Upper lobe of right lung (tissue), 1 donor: ENCODE data around the gene GRK1. TPM values are rescaled to one million over a fixed set of nuclear protein-coding genes. Genes with fewer than 3 reads are reported as not detected.
"Not testable (repeated sequence)": the region's sequence is repeated elsewhere in the genome, so short reads cannot be mapped to it uniquely, and the experiment has no call there.

Experiments used
- ATAC-seq: fragments of 200-7000 bp; cut with Tn5 transposase; one replicate; pipeline ENCODE4 v1.9.1; 2020; ENCODE audit warnings: mild to moderate bottlenecking, moderate library complexity
- DNase-seq: peaks from one replicate; pipeline ENCODE4 v3.0.0-alpha.2; 2020
- H3K27ac ChIP-seq: fragments of 200-600 bp; one replicate; pipeline ENCODE4 v1.8.0; 2022
- H3K27me3 ChIP-seq: fragments of 200-600 bp; one replicate; pipeline ENCODE4 v1.8.0; 2022; ENCODE audit warnings: mild to moderate bottlenecking
- H3K36me3 ChIP-seq: fragments of 200-600 bp; one replicate; pipeline ENCODE4 v1.8.0; 2022
- H3K4me1 ChIP-seq: fragments of 200-600 bp; one replicate; pipeline ENCODE4 v1.8.0; 2022
- H3K4me3 ChIP-seq: fragments of 200-600 bp; one replicate; pipeline ENCODE4 v1.8.0; 2022; ENCODE audit warnings: mild to moderate bottlenecking
- H3K9me3 ChIP-seq: fragments of 200-600 bp; one replicate; pipeline ENCODE4 v1.8.0; 2022
- intact Hi-C: fragments of 100-400 bp; cut with DNase I; formaldehyde crosslinking; loops from one replicate; pipeline ENCODE4 v1.11.0; 2022
- total RNA-seq: library from RNA; stranded (reverse); fragmentation: NEBNext Ultra II Directional; extraction: Animal tissue kit (Norgen Biotek cat#: 25700); gene quantifications from one replicate; pipeline ENCODE4 v1.2.1, GENCODE V29; 2021
- TF ChIP-seq, protein P1 (sequence below): fragments of 200-600 bp; IDR thresholded peaks from one replicate; pipeline ENCODE4 v1.8.0; 2022; ENCODE audit warnings: antibody characterized with exemption
- donor health status: DM: no; HTN: yes; CAD: no; lungs with severe emphysema.

The GRK1 gene
- total RNA-seq, 1 donor from 2014 or later = 0.09 TPM

DNA sequence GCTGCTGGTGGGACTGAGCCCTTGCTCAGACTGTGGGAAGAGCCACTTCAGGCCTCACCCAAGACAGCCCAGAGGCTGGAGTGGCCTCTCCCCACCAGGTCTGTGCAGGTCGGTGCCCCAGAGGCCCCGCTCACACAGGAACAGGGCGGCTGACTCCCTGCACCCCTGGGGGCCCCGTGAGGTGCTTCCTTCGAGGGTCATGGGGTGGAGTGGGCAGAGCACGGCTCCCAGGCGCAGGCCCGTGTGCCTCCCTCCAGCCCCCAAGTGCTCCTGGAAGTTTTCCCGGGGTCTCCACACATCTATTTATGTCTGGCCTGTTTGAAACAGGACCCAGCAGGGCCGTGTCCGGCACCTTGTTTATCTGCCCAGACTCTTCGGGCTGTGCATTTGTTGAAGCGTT is 82.5 kb downstream of the GRK1 start:
- no peaks in the 10 kb centered on the region for H3K4me1 ChIP-seq
- no peaks in the 10 kb centered on the region for H3K9me3 ChIP-seq
- no peak overlapping the region for H3K27ac ChIP-seq
- H3K4me3 ChIP-seq = no peak overlapping the region
- no peaks in the 10 kb centered on the region for H3K36me3 ChIP-seq
- ATAC-seq (peak; percentile 19), DNase-seq (no peak)
- H3K27me3 ChIP-seq = no peaks in the 10 kb centered on the region
- intact Hi-C loops = no loop called here
- TF ChIP-seq, protein P1, sequence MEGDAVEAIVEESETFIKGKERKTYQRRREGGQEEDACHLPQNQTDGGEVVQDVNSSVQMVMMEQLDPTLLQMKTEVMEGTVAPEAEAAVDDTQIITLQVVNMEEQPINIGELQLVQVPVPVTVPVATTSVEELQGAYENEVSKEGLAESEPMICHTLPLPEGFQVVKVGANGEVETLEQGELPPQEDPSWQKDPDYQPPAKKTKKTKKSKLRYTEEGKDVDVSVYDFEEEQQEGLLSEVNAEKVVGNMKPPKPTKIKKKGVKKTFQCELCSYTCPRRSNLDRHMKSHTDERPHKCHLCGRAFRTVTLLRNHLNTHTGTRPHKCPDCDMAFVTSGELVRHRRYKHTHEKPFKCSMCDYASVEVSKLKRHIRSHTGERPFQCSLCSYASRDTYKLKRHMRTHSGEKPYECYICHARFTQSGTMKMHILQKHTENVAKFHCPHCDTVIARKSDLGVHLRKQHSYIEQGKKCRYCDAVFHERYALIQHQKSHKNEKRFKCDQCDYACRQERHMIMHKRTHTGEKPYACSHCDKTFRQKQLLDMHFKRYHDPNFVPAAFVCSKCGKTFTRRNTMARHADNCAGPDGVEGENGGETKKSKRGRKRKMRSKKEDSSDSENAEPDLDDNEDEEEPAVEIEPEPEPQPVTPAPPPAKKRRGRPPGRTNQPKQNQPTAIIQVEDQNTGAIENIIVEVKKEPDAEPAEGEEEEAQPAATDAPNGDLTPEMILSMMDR = no peak

DNA sequence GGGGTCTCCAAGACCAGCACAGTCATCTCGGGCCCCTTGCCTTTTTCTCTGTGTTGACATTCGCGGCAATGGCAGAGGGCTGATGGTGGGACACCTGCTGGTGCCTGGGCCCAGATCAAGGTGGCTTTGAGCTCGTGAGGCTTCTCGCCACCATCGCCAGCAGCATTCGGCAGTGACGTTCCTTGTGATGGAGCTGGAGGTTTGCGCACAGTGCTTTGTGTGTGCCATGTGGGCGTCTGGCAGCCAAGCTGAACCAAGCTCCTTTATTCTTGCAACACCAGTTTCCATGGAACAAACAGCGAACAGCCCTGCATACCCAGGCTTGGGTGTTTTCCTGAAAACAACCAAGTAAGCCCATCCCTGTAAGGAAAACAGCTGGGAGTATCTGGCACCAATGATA is 82.9 kb downstream of the GRK1 start:
- no peaks in the 10 kb centered on the region for H3K9me3 ChIP-seq
- DNase-seq = no peak
- no peaks in the 10 kb centered on the region for H3K4me1 ChIP-seq
- ATAC-seq = no peak
- no peak overlapping the region for H3K4me3 ChIP-seq
- no peak overlapping the region for H3K27ac ChIP-seq
- no peaks in the 10 kb centered on the region for H3K27me3 ChIP-seq
- TF ChIP-seq, protein P1 = no peak
- H3K36me3 ChIP-seq = no peaks in the 10 kb centered on the region
- intact Hi-C loops = no loop called here

DNA sequence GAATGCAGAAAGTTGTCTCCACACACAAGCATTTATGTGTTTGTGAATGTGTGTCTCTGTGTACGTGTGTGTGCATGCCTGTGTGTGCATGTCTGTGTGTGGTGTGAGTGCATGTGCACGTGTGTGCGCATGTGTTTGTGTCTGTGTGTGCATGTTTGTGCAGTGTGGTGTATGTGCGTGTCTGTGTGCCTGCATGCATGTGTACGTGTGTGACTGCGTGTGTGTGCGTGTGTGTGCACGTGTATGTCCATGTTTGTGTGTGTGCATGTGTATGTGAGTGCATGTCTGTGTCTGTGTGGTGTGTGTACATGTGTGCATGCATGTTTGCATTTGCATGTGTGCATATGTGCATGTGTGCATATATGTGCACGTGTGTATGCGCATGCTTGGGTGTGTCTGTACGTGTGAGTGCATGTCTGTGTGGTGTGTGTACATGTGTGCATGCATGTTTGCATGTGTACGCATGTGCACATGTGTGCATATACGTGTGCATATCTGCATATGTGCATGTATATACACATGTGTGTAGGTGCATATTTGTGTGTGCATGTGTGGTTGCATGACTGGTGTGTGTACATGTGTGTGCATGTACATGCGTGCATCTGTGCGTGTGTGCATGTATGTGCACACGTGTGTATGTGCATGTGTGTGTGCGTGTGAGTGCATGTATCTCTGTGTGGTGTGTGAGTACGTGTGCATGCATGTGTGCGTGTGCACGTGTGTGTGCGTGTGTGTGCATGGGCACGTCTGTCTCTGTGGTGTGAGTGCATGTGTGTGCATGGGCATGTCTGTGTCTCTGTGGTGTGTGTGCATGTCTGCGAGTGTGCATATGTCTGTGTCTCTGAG is 83.8 kb downstream of the GRK1 start:
- no peaks in the 10 kb centered on the region for H3K9me3 ChIP-seq
- H3K4me1 ChIP-seq = no peaks in the 10 kb centered on the region
- H3K4me3 ChIP-seq = no peak overlapping the region
- no peak overlapping the region for H3K27ac ChIP-seq
- DNase-seq (no peak), ATAC-seq (no peak)
- H3K27me3 ChIP-seq = no peaks in the 10 kb centered on the region
- TF ChIP-seq, protein P1 = no peak
- H3K36me3 ChIP-seq = no peaks in the 10 kb centered on the region
- intact Hi-C loops = no loop called here

DNA sequence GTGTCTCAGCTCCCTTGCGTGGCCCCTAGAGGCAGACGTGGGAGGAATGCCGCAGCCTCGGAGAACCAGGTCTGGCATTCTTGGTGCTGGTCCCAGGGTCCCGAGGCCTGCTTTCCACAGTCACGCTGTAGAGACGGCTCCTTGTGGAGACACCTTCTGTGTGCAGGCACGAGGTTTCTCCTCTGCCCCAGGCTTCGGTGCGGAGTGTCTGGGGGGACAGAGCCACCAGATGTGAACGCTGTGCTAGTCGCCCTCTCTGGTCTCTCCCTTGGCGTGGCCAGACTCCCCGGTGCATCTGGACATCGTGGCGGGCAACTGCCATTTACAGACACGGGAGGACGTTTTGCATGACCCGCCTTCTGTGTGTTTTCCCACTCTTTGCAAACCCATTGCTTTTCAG is 84.5 kb downstream of the GRK1 start:
- Histone ChIP-seq H3K27me3 (no peaks in the 10 kb centered on the region), H3K4me1 (no peaks in the 10 kb centered on the region), H3K36me3 (no peaks in the 10 kb centered on the region), H3K4me3 (no peak overlapping the region), H3K27ac (no peak overlapping the region), H3K9me3 (no peaks in the 10 kb centered on the region)
- TF ChIP-seq, protein P1 = no peak
- intact Hi-C loops = no loop called here
- DNase-seq (no peak), ATAC-seq (no peak)

DNA sequence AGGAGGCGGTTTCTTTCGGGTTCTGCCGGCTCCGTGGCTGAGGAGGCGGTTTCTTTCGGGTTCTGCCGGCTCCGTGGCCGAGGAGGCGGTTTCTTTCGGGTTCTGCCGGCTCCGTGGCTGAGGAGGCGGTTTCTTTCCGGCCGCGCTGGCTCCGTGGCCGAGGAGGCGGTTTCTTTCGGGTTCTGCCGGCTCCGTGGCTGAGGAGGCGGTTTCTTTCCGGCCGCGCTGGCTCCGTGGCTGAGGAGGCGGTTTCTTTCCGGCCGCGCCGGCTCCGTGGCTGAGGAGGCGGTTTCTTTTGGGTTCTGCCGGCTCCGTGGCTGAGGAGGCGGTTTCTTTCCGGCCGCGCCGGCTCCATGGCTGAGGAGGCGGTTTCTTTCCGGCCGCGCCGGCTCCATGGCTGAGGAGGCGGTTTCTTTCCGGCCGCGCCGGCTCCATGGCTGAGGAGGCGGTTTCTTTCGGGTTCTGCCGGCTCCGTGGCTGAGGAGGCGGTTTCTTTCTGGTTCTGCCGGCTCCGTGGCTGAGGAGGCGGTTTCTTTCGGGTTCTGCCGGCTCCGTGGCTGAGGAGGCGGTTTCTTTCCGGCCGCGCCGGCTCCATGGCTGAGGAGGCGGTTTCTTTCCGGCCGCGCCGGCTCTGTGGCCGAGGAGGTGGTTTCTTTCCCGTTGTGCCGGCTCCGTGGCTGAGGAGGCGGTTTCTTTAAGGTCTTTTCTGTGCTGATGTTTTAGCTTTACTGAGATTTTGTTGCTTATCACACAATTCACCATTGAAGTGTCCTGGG is 85.4 kb downstream of the GRK1 start:
- H3K36me3 ChIP-seq, ATAC-seq, H3K27me3 ChIP-seq, H3K27ac ChIP-seq, H3K4me3 ChIP-seq, H3K9me3 ChIP-seq, intact Hi-C loops, DNase-seq, H3K4me1 ChIP-seq: not testable (repeated sequence)

DNA sequence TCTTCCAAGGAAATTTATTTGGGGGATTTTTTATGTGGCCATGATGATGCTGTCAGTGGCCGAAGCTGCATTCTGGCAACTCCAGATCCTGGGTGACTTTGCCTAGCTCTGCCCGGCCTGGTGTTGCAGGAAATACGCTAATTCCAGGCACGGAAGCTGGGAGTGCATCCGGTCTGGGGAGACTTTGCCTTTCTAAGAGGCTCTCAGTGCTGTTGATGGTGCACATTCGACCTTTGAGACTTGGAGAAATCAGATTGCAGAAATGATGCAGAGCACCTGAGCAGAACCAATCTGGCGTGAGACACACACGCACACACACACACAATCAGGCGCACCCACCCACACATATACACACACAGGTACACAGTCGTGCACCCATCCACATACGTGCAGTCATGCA is 86.2 kb downstream of the GRK1 start:
- no peak for DNase-seq
- TF ChIP-seq, protein P1 = no peak
- H3K27ac ChIP-seq = no peak overlapping the region
- ATAC-seq = no peak
- H3K36me3 ChIP-seq = no peaks in the 10 kb centered on the region
- no peaks in the 10 kb centered on the region for H3K9me3 ChIP-seq
- H3K4me3 ChIP-seq = no peak overlapping the region
- H3K4me1 ChIP-seq = peaks cover under 1% of the 10 kb centered on the region
- H3K27me3 ChIP-seq = no peaks in the 10 kb centered on the region
- intact Hi-C loops = no loop called here
